ENCODE results near the gene THRB. TPM values are rescaled to one million over a fixed set of nuclear protein-coding genes. Genes with fewer than 3 reads are reported as not detected.
A peak's percentile ranks its signal among the peaks of the same experiment; 100 is the strongest.

Gene THRB
- total RNA-seq, 4 donors from 2014 or later = 9.8 to 52.4 (median 31.3) TPM

DNA sequence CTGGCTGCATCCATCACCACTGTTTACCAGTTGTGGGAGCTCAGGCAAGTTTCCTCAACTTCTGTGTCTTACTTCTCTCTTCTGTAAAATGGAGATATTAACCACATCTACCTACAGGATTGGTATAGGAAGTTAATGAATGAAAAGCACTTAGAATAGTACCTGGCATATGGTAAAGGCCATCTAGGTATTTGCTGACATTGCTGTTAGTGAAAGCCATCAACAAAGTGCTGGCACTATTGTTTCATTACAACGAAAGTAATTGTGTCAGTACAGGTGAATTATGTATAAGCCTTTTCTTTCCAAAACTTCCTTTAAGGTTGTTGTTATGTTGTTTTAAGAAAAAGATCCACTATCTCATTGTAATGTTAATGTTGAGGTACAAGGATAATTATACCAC lies 352.5 kb downstream of the THRB start:
- WGBS, 2 donors (ENCODE audit: low coverage in 1 of 2) = 88 to 92% methylated on average over 1 of the region's 1 CpG
- in situ Hi-C loops (cut with MboI; ENCODE audit: low pct_ligation_motif_present in 1 of 4, low pct_unique_long_range_greater_than_20kb in 1 of 4, low sequenced_read_pairs in 3 of 4) = no loop called here
- peak overlapping the region in 3 of 4 donors; percentile 61 to 71 (median 71) for H3K27ac ChIP-seq
- H3K4me1 ChIP-seq = peaks cover 0 to 21% (median 5%) of the 10 kb centered on the region in 4 donors
- H3K9me3 ChIP-seq = no peaks in the 10 kb centered on the region
- H3K4me3 ChIP-seq = no peak overlapping the region
- intact Hi-C loops (cut with DNase I; ENCODE audit: low total_unique reads) = loop anchor here (5.0 kb wide), 1 partner anchor 265 kb away; no protein-coding TSS in a partner anchor
- no peaks in the 10 kb centered on the region for H3K36me3 ChIP-seq
- H3K27me3 ChIP-seq = no peaks in the 10 kb centered on the region
- DNase-seq = no peak
- no peak for TF ChIP-seq POLR2A (IDR thresholded peaks at IDR 0.05)
- TF ChIP-seq CTCF (IDR thresholded peaks at IDR 0.05) = no peak
- TF ChIP-seq POLR2AphosphoS5 (IDR thresholded peaks at IDR 0.05) = no peak
- no peak for TF ChIP-seq EP300 (IDR thresholded peaks at IDR 0.05; ENCODE audit: low read depth)

GRCh38 chr3:24141548-24141947 lies 353.1 kb downstream of the THRB start:
- WGBS, 2 donors (ENCODE audit: low coverage in 1 of 2) = 42 to 73% methylated on average over 2 of the region's 2 CpGs
- intact Hi-C loops (cut with DNase I; ENCODE audit: low total_unique reads) = loop anchor here (5.0 kb wide), 1 partner anchor 266 kb away; no protein-coding TSS in a partner anchor
- H3K27ac ChIP-seq = peak overlapping the region; percentile 57 to 71 (median 66)
- DNase-seq = no peak
- peaks cover 0 to 23% (median 5%) of the 10 kb centered on the region in 4 donors for H3K4me1 ChIP-seq
- TF ChIP-seq POLR2AphosphoS5 (IDR thresholded peaks at IDR 0.05) (no peak), POLR2A (IDR thresholded peaks at IDR 0.05) (no peak), CTCF (IDR thresholded peaks at IDR 0.05) (no peak), EP300 (IDR thresholded peaks at IDR 0.05; ENCODE audit: low read depth) (no peak)
- no peak overlapping the region for H3K4me3 ChIP-seq
- no peaks in the 10 kb centered on the region for H3K27me3 ChIP-seq
- in situ Hi-C loops (cut with MboI; ENCODE audit: low pct_ligation_motif_present in 1 of 4, low pct_unique_long_range_greater_than_20kb in 1 of 4, low sequenced_read_pairs in 3 of 4) = no loop called here
- no peaks in the 10 kb centered on the region for H3K36me3 ChIP-seq
- H3K9me3 ChIP-seq = no peaks in the 10 kb centered on the region

DNA sequence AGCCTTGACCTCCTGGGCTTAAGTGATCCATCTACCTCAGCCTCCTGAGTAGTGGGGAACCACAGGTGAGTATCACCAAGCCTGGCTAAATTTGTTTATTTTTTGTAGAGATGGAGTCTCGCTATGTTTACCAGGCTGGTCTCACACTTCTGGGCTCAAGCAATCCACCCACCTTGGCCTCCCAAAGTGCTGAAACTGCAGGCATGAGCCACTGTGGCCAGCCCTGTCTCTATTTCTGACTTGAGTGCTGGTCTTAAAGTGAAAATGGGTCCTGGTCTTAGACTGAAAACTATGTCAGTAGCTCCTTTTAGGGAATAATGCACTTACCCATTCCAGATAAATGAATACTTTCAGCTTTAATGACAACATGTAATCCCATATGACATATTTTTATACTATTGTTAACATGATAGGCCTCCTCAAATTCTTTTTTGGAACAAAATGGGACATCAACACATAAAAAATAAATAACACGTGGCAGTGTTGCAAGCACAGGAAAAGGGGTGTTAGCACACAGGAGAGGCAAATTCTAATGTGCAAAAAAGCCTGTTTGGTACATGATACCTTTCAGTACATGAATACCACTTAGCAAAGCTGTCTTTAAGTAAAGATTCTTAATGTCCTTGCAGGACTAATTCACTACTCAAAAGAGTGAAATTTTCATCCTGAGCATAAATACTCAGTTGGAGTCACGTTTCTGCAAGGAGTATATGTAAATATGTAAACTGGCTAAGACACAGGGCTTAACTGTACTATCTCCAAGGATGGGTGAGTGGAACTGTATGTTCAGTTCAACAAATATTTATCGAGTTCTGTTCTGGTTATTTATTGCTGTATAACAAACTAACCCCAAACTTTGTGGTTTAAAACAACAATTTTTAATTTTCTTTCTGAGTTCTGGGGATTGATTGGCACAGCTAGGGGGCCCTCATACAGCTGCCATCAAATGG lies 354.9 kb downstream of the THRB start:
- Histone ChIP-seq H3K4me1 (peaks cover 0 to 23% (median 4%) of the 10 kb centered on the region in 4 donors), H3K4me3 (no peak overlapping the region), H3K27ac (peak overlapping the region; percentile 57 to 71 (median 66)), H3K36me3 (no peaks in the 10 kb centered on the region), H3K9me3 (no peaks in the 10 kb centered on the region), H3K27me3 (no peaks in the 10 kb centered on the region)
- intact Hi-C loops (cut with DNase I; ENCODE audit: low total_unique reads) = loop anchor here (5.0 kb wide), 2 partner anchors 268 to 1162 kb away; no protein-coding TSS in a partner anchor
- DNase-seq = no peak
- peak in 2 of 3 donors; percentile 53 to 63 for TF ChIP-seq POLR2AphosphoS5 (IDR thresholded peaks at IDR 0.05)
- TF ChIP-seq EP300 (IDR thresholded peaks at IDR 0.05; ENCODE audit: low read depth) = no peak
- WGBS, 2 donors (ENCODE audit: low coverage in 1 of 2) = 59 to 60% methylated on average over 2 to 4 of the region's 4 CpGs
- in situ Hi-C loops (cut with MboI; ENCODE audit: low pct_ligation_motif_present in 1 of 4, low pct_unique_long_range_greater_than_20kb in 1 of 4, low sequenced_read_pairs in 3 of 4) = no loop called here

DNA sequence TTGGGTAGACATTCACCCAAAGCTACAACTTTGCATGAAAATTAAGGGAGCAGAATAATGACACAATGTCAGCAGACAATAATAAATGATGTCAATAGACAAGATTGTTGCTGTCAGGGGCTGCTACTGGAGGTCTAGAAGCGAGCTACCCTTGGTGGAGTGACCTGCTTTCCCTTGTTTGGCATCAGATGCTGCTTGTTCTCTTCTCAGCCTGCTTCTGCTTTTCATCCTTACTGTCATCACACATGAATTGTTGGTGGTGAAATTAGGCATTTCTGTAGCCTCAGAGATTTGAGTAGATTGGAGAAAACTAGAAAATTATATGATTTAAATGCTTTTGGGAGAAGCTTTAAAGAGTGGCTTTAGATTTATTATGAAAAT lies 355.8 kb downstream of the THRB start:
- TF ChIP-seq POLR2AphosphoS5 (IDR thresholded peaks at IDR 0.05) (peak in 1 of 3 donors; percentile 27), EP300 (IDR thresholded peaks at IDR 0.05; ENCODE audit: low read depth) (no peak), POLR2A (IDR thresholded peaks at IDR 0.05) (no peak), CTCF (IDR thresholded peaks at IDR 0.05) (no peak)
- DNase-seq = no peak
- intact Hi-C loops (cut with DNase I; ENCODE audit: low total_unique reads) (loop anchor here (5.0 kb wide), 1 partner anchor 1162 kb away; no protein-coding TSS in a partner anchor), in situ Hi-C loops (cut with MboI; ENCODE audit: low pct_ligation_motif_present in 1 of 4, low pct_unique_long_range_greater_than_20kb in 1 of 4, low sequenced_read_pairs in 3 of 4) (no loop called here)
- no peaks in the 10 kb centered on the region for H3K36me3 ChIP-seq
- H3K4me1 ChIP-seq = peaks cover 0 to 23% (median 4%) of the 10 kb centered on the region in 4 donors
- no peak overlapping the region for H3K4me3 ChIP-seq
- no peaks in the 10 kb centered on the region for H3K9me3 ChIP-seq
- WGBS, 2 donors (ENCODE audit: low coverage in 1 of 2) = 77% methylated on average over 1 of the region's 1 CpG; no CpG with 5 or more reads in 1 of the 2 donors
- no peaks in the 10 kb centered on the region for H3K27me3 ChIP-seq
- peak overlapping the region; percentile 57 to 71 (median 66) for H3K27ac ChIP-seq
